KG1 (cell line): ENCODE results near the gene DIS3L2.
"Not testable (repeated sequence)": the region's sequence is repeated elsewhere in the genome, so short reads cannot be mapped to it uniquely, and the experiment has no call there.

Experiments
- DNase-seq: peaks from one replicate; lab custom pipeline; 2025; lab: John Stamatoyannopoulos, UW

Gene DIS3L2

GRCh38 chr2:232013701-232014353, 52.3 kb downstream of the DIS3L2 start:
- peak; percentile 44 for DNase-seq

GRCh38 chr2:232014681-232015080, 53.2 kb downstream of the DIS3L2 start:
- no peak for DNase-seq

DNA sequence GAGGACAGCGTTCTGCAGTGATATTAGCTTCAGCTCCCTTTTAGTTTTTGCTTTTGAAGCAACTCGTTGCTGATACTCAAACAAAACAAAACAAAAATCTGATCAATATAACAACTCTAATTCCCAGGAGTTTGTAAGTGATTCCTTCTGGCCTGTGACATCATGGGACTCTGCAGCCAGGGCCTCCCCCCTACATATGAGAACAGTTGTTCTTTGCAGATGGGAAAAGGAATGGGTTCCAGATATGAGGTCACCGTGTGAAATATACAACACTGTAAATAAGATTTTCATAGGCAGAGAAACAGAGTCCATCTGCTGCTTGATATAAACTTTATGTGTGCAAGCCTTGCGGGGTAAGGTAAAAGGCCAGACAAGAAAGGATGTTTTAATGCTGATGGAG, 56.7 kb downstream of the DIS3L2 start:
- DNase-seq = no peak

DNA sequence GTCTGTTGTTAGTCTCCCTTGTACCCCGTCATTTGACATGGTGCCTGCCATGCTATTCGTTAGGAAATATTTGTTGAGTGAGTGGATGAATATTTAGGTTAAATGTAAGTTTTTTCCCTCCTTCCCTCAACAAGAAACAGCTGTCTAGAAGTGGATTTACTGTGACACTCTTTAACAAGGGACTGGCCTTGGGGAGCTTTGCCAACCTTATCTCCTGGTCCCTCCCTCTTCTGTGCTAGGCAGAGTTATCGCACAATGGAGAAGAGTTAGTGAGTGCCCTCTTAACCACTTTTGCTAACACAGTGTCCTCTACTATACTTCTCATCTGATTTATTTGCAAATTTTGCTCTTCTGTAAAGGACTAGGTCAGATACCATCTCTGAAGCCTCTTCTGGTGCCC, 61.2 kb downstream of the DIS3L2 start:
- no peak for DNase-seq

- no peak for DNase-seq
Measured at GRCh38 chr2:232023426-232023825, 61.9 kb downstream of the DIS3L2 start.

DNA sequence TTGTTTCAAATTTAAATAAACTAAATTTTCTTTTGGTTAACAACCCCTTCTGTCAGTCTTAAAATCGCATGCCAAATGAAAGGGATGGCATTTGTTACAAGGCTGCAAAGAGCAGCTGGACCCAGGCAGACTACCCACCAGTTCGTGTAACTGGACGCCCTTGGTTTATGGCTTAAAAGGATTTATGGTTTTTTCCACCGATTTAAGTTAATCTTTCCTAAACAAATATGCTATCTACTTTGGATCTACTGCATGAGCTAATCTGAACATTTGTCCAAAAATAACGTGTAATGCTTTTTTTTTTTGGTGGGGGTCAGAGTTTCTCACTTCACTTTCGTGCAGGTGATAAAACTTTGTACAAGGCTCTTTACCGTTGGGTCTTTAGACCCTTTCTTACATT, 62.9 kb downstream of the DIS3L2 start:
- no peak for DNase-seq

DNA sequence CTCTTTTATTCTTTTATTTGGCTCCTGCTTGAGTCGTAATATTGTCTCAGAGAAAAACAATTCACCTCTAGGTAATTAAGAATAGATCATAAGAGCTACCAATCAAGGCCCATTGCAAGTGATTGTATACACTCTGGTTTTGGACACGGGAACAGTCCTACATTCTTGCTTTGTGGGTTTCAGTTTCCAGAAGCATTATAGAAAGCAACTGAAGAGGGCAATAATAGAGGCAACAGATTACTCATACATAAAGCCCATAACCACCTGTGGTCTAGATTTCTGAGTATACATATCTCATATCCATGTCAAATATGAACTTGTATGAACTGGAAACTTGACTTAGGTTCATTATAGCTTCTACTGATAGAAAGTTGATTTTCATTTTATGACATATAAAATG, 65.4 kb downstream of the DIS3L2 start:
- no peak for DNase-seq

- no peak for DNase-seq
Measured at GRCh38 chr2:232027530-232027929, 66.0 kb downstream of the DIS3L2 start.

DNA sequence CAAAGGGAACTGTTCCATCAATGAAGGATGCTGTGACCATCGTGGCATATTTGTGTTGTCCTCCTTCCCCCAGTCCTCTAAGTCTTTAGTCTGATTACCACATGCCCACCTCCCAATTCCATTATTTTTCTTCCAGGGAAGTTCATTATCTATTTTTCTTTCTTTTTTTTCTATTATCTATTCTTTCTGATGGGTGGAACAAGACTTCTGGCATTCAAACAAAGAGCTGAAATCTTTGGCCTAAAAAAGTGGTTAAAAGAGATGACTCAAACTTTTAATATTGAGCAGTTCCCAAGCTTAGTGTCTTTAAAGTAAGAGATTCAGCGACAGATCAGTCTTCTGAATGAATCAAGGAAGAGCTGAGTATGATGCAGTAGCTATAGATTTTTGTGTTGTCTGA, 66.6 kb downstream of the DIS3L2 start:
- DNase-seq = no peak

DNA sequence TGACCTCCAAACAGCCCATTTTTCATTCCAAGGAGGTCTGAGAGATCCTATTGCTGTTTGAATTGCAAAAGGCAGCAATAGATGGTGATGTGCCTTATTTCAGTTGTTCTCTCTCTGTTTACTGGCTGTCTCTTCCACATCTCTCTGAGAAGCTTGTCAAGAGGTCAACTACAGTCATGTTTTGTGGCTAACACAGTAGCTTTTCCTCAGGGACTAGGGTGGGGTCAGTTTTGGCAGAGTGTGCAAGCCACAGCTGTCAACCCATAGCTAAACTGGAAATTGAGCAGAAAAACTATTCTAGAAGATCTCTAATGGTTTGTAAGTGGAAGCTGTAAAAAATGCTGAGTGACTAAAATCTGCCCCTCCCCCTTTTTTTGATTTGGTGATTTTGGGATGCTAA, 67.1 kb downstream of the DIS3L2 start:
- no peak for DNase-seq

DNA sequence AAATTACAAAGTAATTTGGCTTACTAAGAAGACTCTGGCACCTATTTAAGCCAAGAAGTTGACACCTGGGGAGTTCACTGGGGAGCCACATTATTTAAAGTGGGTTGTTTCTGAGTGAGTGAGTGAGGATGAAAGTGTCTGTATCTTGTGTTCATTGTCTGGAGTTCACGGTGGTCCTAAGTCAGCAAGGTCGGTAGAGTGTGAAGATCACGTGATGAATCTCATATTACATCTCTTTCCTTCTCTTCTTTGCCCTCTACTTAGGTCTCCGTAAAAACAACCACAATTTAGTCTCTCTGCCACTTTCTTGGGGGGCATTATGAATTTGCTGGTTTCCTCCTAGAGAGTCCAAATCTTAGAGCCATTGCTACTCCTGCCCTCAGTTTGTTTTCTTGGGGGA, 67.8 kb downstream of the DIS3L2 start:
- no peak for DNase-seq

DNA sequence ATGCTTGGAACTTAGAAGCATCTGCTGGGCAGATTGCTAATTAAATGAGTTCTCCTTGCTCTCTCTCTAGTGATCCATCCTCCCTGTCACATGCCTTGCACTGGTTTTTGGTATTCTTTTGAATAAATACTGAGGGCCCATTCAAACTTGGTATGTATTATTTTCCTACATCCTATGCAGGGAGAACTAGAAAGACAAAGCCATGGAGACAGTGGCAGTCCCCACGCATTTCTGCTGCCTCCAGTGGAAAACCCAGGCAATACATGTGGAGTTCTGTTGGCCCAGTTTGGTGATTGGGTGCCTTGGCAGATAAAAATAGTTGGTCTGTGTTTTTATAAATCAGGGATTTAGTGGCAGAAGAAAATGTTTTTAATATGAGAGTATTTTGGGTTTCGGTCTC, 68.7 kb downstream of the DIS3L2 start:
- no peak for DNase-seq

DNA sequence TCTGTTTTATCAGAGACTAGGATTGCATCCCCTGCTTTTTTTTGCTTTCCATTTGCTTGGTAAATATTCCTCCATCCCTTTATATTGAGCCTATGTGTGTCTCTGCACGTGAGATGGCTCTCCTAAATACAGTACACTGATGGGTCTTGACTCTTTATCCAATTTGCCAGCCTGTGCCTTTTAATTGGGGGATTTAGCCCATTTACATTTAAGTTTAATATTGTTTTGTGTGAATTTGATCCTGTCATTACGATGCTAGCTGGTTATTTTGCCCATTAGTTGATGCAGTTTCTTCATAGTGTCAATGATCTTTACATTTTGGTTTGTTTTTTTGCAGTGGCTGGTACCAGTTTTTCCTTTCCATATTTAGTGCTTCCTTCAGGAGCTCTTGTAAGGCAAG, 73.8 kb downstream of the DIS3L2 start:
- not testable (repeated sequence) for DNase-seq

- not testable (repeated sequence) for DNase-seq
Measured at GRCh38 chr2:232036876-232037275, 75.4 kb downstream of the DIS3L2 start.

- DNase-seq = no peak
Measured at GRCh38 chr2:232038251-232038880, 76.9 kb downstream of the DIS3L2 start.

DNA sequence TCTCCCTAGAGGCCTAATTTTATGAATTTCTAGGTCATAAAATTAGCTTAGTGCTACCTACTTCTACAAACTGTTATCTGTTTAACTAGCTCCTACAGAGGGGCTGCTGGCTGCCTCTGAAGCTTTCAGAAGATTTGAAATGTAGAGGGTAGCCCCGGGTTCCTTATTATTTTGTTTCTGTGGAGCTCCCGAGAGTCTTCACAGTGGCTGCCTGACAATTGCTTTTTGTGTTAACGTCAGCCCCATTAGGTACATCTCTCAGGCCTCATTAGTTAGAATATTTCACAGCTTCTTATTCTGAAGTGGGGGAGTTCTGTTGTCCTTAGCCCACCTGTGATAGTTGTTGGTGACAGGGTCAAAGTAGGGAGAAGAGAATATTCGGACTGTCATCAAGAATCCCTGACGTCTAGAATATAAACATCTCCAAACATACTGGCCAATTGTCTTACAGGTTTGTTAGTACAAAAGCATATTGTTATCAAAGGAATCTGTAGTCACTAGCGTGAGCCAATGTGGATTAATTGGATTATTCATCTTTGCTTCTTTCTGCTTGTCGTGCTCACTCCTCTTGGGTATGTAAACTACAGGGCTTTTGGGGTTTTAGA, 77.5 kb downstream of the DIS3L2 start:
- DNase-seq = no peak

DNA sequence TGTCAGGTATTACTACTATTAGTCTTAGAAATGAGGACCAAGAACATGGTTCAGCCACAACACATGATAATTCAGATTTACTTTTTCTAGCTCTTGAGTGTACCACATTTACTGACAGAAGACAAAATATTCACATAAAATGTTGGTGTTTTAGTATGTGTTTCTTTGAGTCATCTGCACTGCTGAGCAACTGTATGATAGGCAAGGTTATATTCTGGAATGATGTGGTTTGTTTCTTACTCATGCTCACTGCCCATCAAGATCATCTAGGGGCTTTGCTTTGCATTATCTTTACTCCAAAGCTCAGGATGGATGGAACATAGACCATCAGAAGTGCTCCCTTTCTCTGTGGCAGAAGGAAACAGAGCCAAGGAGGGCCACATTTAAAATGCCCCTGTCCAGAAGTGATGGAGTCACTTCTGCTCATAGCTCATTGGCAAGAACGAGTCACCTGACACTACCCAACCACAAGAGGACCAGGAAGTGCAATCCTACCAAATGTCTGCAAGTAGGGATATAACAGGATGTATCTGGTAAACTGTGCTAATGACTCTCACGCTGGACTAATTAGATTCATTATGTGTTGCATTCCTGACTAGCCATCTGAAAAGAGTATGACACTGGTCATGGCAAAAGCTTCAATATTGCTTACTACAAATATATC, 81.5 kb downstream of the DIS3L2 start:
- DNase-seq = no peak

DNA sequence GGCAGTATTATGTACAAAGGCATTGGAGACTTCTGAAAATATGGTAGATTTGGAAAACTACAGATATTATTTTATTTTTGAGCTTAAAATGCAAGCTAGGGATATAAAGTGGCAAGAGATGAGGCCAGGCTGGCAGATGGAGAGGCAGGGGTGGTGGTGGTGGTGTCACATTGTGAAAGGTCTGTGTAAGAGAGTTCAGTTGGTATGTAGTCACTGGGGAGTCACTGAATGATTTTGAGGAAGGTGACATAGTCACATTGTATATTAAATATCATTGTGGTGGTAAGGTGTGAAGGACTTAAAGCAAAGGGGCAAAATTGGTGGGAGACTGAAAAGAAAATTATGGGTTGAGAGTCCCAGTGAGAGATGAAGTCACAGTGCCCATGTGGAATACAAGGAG, 82.5 kb downstream of the DIS3L2 start:
- no peak for DNase-seq

- DNase-seq = no peak
Measured at GRCh38 chr2:232049350-232049749, 87.8 kb downstream of the DIS3L2 start.

DNA sequence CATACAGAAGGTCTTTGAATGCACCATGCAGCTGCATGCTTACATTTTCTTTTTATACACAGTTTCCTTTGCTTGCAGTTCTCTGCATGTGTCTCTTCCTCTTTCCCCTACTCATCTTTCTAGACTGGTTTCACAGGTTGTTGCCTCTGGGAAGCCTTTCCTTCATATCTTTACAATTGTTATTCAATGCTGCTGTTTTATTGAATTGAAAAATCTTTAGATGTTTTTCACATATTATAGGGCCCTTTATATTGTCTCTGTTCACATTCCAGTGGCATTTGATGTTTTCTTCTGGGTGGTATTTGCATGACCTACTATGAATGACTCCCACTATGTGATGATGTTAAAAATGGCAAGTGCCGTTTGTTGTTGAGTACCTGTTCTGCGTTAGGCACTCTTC, 91.1 kb downstream of the DIS3L2 start:
- no peak for DNase-seq

- no peak for DNase-seq
Measured at GRCh38 chr2:232053777-232054176, 92.3 kb downstream of the DIS3L2 start.

DNA sequence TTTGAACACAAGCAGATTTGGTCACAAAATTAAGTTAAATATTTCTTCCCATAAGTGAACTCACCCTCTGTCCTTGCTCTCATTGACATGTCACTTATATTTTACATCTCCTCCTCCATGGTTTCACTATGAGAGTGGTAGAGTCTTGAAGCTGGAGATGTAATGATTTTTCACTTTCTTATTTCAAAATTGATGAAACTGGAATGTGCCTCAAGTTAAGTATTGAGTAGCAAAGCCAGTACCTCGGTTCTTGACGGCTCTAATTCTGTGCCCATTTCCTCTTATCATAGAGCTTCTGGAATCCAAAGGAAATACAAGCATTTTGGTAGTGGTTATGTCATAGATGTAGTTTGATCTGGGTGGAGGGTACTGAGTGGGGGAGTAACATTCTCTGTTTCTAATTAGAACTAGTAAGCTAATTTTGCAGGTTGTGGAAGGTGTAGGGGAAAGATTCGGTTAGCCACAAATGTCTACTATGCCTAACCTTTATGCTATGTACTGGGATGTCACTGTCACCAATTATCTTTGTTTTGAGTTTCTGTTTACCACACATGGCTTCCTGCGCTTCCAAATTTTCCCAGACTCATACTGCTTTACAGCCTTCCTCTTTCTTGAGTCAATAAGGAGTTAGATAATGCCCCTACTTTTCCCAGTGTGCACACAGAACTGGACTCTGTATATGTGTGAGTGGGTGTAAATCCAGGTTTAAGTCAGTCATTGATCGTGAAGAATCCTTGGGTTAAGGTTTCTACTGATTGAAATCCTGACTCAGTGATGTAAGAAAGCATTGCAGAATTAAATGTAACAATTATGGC, 96.8 kb downstream of the DIS3L2 start:
- DNase-seq = no peak
